GM19372 (cell line): ENCODE data around the gene KCNS3.

Experiments
- ATAC-seq: cut with Tn5 transposase; IDR thresholded peaks from one replicate; pipeline ENCODE4 v1.9.1; 2021; ENCODE audit warnings: mild to moderate bottlenecking, low read depth, moderate library complexity; ENCODE audit not compliant: unreplicated experiment

Gene KCNS3

GRCh38 chr2:17878281-17879136 is at the start of gene KCNS3:
KCNS3 (plus strand) TSS chr2:17878667; CDS start chr2:17931009, 52,342 bp downstream.
- peak; percentile 75 for ATAC-seq

- peak; percentile 87 for ATAC-seq
Observed at GRCh38 chr2:17830053-17831034, 48.1 kb upstream of the KCNS3 start.

GRCh38 chr2:17835516-17835915 is 43.0 kb upstream of the KCNS3 start:
- ATAC-seq = no peak

GRCh38 chr2:17839959-17840358 is 38.5 kb upstream of the KCNS3 start:
- no peak for ATAC-seq

- no peak for ATAC-seq
Observed at GRCh38 chr2:17843457-17843856, 35.0 kb upstream of the KCNS3 start.

- no peak for ATAC-seq
Observed at GRCh38 chr2:17845806-17846205, 32.7 kb upstream of the KCNS3 start.

- ATAC-seq = no peak
Observed at GRCh38 chr2:17846676-17847075, 31.8 kb upstream of the KCNS3 start.

GRCh38 chr2:17847236-17847635 is 31.2 kb upstream of the KCNS3 start:
- ATAC-seq = no peak

GRCh38 chr2:17849275-17849674 is 29.2 kb upstream of the KCNS3 start:
- no peak for ATAC-seq

GRCh38 chr2:17850151-17850550 is 28.3 kb upstream of the KCNS3 start:
- ATAC-seq = no peak

GRCh38 chr2:17851731-17852585 is 26.5 kb upstream of the KCNS3 start:
- peak; percentile 69 for ATAC-seq

GRCh38 chr2:17853799-17854198 is 24.7 kb upstream of the KCNS3 start:
- ATAC-seq = no peak

GRCh38 chr2:17857021-17857420 is 21.4 kb upstream of the KCNS3 start:
- no peak for ATAC-seq

GRCh38 chr2:17858064-17858463 is 20.4 kb upstream of the KCNS3 start:
- no peak for ATAC-seq

GRCh38 chr2:17863539-17863938 is 14.9 kb upstream of the KCNS3 start:
- no peak for ATAC-seq

GRCh38 chr2:17864676-17865075 is 13.8 kb upstream of the KCNS3 start:
- no peak for ATAC-seq

- no peak for ATAC-seq
Observed at GRCh38 chr2:17867133-17867532, 11.3 kb upstream of the KCNS3 start.

GRCh38 chr2:17869128-17869527 is 9.3 kb upstream of the KCNS3 start:
- ATAC-seq = no peak

GRCh38 chr2:17871639-17872038 is 6.8 kb upstream of the KCNS3 start:
- no peak for ATAC-seq

- ATAC-seq = no peak
Observed at GRCh38 chr2:17873021-17873420, 5.4 kb upstream of the KCNS3 start.
